Measurements from ENCODE around the gene RARB.

RARB gene

DNA sequence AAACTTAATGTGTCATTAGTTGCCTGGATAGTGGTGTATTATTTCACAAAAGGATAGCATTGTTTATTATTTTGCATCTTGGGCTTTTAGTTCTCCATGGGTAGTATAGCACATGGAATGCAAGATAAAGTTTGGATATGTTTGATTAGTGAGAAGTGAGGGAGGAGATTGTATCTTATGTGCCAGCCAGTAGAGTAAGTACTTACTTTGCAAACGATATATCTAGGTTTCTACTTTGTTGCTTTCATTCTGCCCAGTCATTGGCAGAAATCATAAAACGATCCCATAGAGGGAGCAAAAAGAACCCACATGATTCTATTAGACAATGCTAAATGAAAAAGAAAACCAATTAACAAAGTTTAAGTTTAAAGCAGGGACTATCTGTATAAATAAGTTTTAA is 105.3 kb downstream of the RARB start:
- H3K4me3 ChIP-seq (ENCODE audit: low read depth, low read length): no peak overlapping the region
- TF ChIP-seq, protein P1, sequence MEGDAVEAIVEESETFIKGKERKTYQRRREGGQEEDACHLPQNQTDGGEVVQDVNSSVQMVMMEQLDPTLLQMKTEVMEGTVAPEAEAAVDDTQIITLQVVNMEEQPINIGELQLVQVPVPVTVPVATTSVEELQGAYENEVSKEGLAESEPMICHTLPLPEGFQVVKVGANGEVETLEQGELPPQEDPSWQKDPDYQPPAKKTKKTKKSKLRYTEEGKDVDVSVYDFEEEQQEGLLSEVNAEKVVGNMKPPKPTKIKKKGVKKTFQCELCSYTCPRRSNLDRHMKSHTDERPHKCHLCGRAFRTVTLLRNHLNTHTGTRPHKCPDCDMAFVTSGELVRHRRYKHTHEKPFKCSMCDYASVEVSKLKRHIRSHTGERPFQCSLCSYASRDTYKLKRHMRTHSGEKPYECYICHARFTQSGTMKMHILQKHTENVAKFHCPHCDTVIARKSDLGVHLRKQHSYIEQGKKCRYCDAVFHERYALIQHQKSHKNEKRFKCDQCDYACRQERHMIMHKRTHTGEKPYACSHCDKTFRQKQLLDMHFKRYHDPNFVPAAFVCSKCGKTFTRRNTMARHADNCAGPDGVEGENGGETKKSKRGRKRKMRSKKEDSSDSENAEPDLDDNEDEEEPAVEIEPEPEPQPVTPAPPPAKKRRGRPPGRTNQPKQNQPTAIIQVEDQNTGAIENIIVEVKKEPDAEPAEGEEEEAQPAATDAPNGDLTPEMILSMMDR (IDR thresholded peaks at IDR 0.05; ENCODE audit: insufficient read depth, low read depth, low read length, missing control alignments): no peak
- no peak for DNase-seq (ENCODE audit: low read depth)

DNA sequence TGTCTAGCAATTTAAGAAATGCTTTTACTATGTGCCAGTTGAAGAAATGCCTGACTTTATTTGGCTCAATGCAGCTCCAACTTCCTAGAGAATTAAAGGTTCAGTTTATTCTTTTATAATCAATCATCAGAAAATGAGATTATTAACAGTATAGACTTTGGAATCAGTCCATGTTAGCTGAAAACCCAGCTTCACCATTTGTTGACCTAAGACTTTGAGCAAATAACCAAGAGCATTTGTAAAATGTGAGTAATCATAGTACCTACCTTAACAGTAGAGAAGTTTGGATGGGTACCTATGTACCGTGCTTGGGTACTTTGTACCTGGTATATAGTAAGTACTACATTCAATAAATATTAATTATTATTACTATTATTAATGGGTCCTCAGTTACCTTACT is 105.9 kb downstream of the RARB start:
- TF ChIP-seq, protein P1 (IDR thresholded peaks at IDR 0.05; ENCODE audit: insufficient read depth, low read depth, low read length, missing control alignments): no peak
- no peak for DNase-seq (ENCODE audit: low read depth)
- no peak overlapping the region for H3K4me3 ChIP-seq (ENCODE audit: low read depth, low read length)

DNA sequence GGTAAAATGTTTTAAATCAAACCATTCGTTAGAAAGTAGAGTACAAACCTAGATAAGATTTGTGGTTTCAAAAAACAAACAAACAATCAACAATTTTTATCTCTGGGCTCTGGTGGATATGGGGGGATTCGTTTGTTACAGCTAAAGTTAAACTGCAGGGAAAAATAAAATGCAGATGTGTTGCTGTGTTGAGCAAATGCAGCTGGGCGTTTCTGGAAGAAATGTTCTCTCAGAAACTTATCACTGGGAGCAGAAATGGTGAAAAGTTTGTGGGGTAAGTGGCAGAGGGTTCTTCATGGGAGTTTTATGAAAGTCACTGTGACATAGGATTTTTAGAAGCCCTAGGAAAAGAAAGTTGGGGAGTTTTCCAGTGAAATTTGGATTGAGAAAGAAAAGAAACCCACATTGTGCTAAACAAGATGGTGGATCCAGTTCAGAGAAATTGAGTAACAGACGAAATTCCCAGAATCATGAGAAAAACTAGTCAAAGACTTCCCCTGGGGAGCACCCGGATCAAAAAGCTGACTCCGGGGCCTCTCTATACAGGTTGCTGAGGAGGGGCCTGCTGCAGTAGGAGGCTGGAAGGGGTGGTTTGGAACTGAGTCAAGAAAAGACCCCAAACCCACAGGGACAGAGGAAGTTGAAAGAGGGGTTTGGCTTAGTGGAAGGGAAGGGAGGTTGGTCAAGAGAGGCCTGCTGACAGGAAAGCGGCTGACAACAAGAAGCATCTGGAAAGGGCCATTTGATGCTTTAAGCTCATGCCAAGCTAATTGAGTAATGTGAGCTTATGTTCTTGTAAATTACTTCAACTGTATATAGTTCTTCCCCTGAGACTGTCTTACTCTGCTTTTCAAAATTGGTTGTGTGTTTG is 108.7 kb downstream of the RARB start:
- no peak for DNase-seq (ENCODE audit: low read depth)
- TF ChIP-seq, protein P1 (IDR thresholded peaks at IDR 0.05; ENCODE audit: insufficient read depth, low read depth, low read length, missing control alignments): no peak
- H3K4me3 ChIP-seq (ENCODE audit: low read depth, low read length): no peak overlapping the region

DNA sequence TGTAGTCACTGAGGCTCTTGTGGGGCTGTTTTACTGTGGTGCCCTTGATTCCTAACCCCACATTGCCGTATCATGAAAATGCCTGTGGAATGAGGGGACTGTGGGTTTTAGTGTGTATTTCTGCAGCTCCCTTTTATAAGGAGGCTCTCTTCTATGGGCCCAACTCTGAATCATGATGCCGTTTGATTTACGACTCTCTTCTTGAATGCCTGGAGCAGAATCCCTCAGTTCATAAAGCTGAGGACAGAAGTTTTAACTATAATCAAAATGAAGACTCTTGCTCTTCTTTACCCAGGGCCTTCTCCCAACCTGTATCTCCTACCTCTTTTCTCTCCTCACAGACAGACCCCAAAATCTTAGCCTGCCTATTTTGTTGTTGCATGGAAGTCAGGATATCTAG is 109.5 kb downstream of the RARB start:
- no peak for DNase-seq (ENCODE audit: low read depth)
- TF ChIP-seq, protein P1 (IDR thresholded peaks at IDR 0.05; ENCODE audit: insufficient read depth, low read depth, low read length, missing control alignments): no peak
- no peak overlapping the region for H3K4me3 ChIP-seq (ENCODE audit: low read depth, low read length)

DNA sequence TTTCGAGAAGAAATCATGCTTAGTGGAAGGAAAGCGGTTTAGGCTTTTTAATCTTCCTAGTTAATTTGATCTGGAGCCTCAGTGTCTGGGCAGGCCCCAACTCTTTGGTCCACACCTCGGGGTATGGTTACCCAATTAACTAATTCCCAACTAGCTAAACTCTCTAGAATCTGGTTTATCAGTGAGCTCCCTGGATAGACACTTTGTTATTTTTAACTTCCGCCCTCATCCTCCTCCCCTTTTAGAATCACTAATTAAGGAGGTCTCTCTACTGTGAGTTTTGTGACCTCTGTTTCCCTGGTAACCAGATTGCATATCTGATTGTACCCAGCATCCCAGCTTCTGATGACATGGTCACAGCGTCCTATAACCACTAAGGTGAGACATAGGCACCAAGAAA is 112.2 kb downstream of the RARB start:
- no peak for DNase-seq (ENCODE audit: low read depth)
- H3K4me3 ChIP-seq (ENCODE audit: low read depth, low read length): no peak overlapping the region
- TF ChIP-seq, protein P1 (IDR thresholded peaks at IDR 0.05; ENCODE audit: insufficient read depth, low read depth, low read length, missing control alignments): no peak

DNA sequence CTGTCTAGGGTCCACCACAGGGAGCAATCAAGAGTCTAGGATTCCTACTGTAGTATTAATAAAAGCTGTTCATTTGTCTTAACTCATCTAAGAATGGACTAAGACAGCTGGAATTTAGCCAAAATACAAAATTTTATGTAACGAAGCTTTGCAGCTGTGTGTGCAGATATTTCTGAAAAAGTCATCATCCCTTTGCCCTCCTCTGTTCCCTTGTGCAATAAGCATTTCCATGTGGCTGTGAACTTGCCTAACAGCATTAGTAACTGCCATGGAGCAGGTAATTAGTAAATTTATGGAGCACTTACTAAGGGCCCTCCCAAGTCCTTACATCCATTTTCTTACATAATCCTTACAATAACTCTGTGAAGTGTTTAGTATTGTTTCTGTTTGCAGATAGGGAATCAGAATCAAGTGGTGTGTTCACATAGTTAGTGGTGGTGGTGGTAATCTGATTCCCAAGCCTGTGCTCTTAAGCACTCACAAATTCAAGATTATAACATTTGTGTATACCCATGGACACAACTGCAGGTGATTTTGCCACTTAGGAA is 114.5 kb downstream of the RARB start:
- no peak for DNase-seq (ENCODE audit: low read depth)
- TF ChIP-seq, protein P1 (IDR thresholded peaks at IDR 0.05; ENCODE audit: insufficient read depth, low read depth, low read length, missing control alignments): no peak

More for the DNA sequence above, 114.5 kb downstream of the RARB start:
- H3K4me3 ChIP-seq (ENCODE audit: low read depth, low read length): no peak overlapping the region
